Subcutaneous abdominal adipose tissue (tissue), 5 donors: ENCODE data around the gene SNX20.

Source experiments
- H3K27ac ChIP-seq: one replicate; pipeline ENCODE4 v1.7.0; 2013; ENCODE audit warnings: low read depth, mild to moderate bottlenecking, inconsistent platforms, low read length, moderate library complexity
- H3K27me3 ChIP-seq, 5 donors: one replicate each; pipeline ENCODE4 v1.7.0; 2013; ENCODE audit warnings: low read length in 5 of 5, inconsistent platforms in 1 of 5; ENCODE audit not compliant: control insufficient read depth in 5 of 5, insufficient read depth in 4 of 5
- H3K36me3 ChIP-seq, 5 donors: one replicate each; pipeline ENCODE4 v1.7.0; 2013; ENCODE audit warnings: low read length in 5 of 5; ENCODE audit not compliant: control insufficient read depth in 5 of 5, insufficient read depth in 5 of 5
- H3K4me1 ChIP-seq, 5 donors: one replicate each; pipeline ENCODE4 v1.7.0; 2013; ENCODE audit warnings: low read length in 5 of 5, mild to moderate bottlenecking in 3 of 5, moderate library complexity in 1 of 5; ENCODE audit not compliant: control insufficient read depth in 5 of 5, insufficient read depth in 5 of 5
- H3K4me3 ChIP-seq, 5 donors: one replicate each; pipeline ENCODE4 v1.7.0; 2013; ENCODE audit warnings: low read length in 5 of 5, low read depth in 1 of 5
- H3K9ac ChIP-seq, 5 donors: one replicate each; pipeline ENCODE4 v1.7.0; 2013; ENCODE audit warnings: low read length in 5 of 5, mild to moderate bottlenecking in 4 of 5, moderate library complexity in 3 of 5
- H3K9me3 ChIP-seq, 5 donors: one replicate each; pipeline ENCODE4 v1.7.0; 2013; ENCODE audit warnings: low read length in 5 of 5; ENCODE audit not compliant: control insufficient read depth in 5 of 5
- donor health status: healthy.
- donor health status: healthy.
- donor health status: healthy.
- donor health status: healthy.
- donor health status: healthy.

Gene SNX20

DNA sequence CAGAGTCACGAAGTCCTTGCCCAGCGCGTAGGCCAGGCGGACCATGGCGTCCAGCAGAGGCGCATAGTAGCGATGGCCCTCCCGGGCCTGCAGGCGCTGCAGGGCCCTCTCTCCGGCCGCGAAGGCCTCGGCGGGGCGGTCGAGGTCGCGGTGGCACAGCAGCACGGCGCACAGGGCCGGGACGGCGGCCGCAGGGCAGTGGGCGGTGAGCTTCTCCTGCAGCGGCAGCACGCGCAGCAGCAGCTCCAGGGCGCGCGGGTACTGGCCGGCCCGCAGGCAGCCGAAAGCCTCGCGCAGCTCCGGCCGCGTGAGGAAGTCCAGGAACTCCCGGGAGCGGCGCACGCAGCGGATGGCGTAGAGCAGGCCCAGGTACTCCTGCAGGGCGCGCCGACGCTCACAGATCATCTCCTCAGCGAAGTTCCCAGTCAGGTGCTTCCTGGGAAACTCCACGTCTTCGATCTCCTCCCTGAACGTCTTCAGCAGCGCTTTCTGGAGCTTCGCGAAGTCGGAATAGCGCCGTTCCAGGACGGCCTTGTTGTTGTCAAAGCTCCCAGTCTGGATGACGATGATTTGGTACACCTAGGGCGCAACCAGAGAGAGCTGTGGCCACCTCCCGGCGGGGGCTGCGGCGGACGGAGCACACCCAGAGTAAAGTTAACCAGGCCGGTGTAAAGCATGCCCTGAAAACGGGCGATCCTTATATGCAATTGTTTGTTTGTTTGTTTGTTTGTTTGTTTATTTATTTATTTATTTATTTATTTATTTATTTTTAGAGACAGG lies 7.4 kb downstream of the SNX20 start:
- peaks cover 0 to 20% (median 0%) of the 10 kb centered on the region in 5 donors for H3K36me3 ChIP-seq
- peaks cover 0 to 8% (median under 1%) of the 10 kb centered on the region in 5 donors for H3K4me1 ChIP-seq
- peaks cover 10 to 29% (median 23%) of the 10 kb centered on the region in 5 donors for H3K9me3 ChIP-seq
- H3K9ac ChIP-seq: no peak overlapping the region
- H3K27ac ChIP-seq: no peak overlapping the region
- H3K27me3 ChIP-seq: peaks cover 0 to 4% (median 2%) of the 10 kb centered on the region in 5 donors
- no peak overlapping the region for H3K4me3 ChIP-seq

DNA sequence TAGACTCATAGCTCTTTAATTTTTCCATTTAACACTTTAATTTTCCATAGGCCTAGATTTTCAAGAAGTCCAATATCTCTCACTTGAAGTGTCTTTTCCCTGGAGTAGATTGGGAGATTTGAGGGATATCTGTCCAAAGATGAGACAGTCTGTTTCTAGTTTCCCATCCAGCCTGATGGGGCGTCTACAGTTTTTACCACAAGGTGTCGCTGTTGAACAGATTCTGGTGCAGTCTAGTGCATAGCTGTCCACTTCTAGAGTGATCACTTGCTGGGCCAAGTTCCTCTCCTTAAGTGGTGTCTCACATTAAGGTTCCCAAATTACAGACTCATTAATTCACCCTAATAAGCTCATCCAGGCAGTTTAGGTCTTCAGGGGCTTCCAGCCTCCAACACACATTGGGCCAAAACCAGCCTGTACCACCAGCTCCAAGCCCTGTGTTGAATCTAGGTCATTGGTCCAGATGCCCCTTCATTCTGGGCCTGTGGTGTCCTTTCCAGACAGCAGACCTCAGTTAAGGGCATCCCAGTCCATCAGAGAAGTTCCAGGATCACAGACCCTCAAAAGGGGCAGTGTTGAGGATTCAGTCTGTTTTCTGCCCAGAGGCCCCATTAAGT lies 9.4 kb downstream of the SNX20 start:
- peaks cover 0 to 23% (median 3%) of the 10 kb centered on the region in 5 donors for H3K4me1 ChIP-seq
- H3K27me3 ChIP-seq: peaks cover 0 to 4% (median 2%) of the 10 kb centered on the region in 5 donors
- no peak overlapping the region for H3K9ac ChIP-seq
- H3K27ac ChIP-seq: no peak overlapping the region
- H3K9me3 ChIP-seq: peaks cover 10 to 29% (median 23%) of the 10 kb centered on the region in 5 donors
- peaks cover 0 to 20% (median 0%) of the 10 kb centered on the region in 5 donors for H3K36me3 ChIP-seq
- peak overlapping the region in 2 of 5 donors; percentile 10 to 18 for H3K4me3 ChIP-seq

GRCh38 chr16:50670476-50670875 lies 10.6 kb downstream of the SNX20 start:
- peaks cover 0 to 23% (median 3%) of the 10 kb centered on the region in 5 donors for H3K4me1 ChIP-seq
- H3K9ac ChIP-seq: no peak overlapping the region
- H3K36me3 ChIP-seq: peaks cover 0 to 13% (median 0%) of the 10 kb centered on the region in 5 donors
- H3K9me3 ChIP-seq: peaks cover 10 to 29% (median 23%) of the 10 kb centered on the region in 5 donors
- no peak overlapping the region for H3K27ac ChIP-seq
- peaks cover 0 to 4% (median 2%) of the 10 kb centered on the region in 5 donors for H3K27me3 ChIP-seq
- H3K4me3 ChIP-seq: no peak overlapping the region

GRCh38 chr16:50669741-50670140 lies 11.4 kb downstream of the SNX20 start:
- peaks cover 0 to 25% (median 8%) of the 10 kb centered on the region in 5 donors for H3K4me1 ChIP-seq
- peaks cover 10 to 29% (median 23%) of the 10 kb centered on the region in 5 donors for H3K9me3 ChIP-seq
- H3K27ac ChIP-seq: no peak overlapping the region
- H3K27me3 ChIP-seq: peaks cover 0 to 4% (median 0%) of the 10 kb centered on the region in 5 donors
- H3K9ac ChIP-seq: no peak overlapping the region
- H3K4me3 ChIP-seq: no peak overlapping the region
- H3K36me3 ChIP-seq: peaks cover 0 to 12% (median 0%) of the 10 kb centered on the region in 5 donors

GRCh38 chr16:50668368-50669008 lies 12.6 kb downstream of the SNX20 start:
- H3K36me3 ChIP-seq: peaks cover 0 to 3% (median 0%) of the 10 kb centered on the region in 5 donors
- no peak overlapping the region for H3K27ac ChIP-seq
- no peak overlapping the region for H3K9ac ChIP-seq
- no peak overlapping the region for H3K4me3 ChIP-seq
- H3K9me3 ChIP-seq: peaks cover 10 to 25% (median 18%) of the 10 kb centered on the region in 5 donors
- peaks cover 0 to 3% (median 0%) of the 10 kb centered on the region in 5 donors for H3K27me3 ChIP-seq
- H3K4me1 ChIP-seq: peaks cover 0 to 28% (median 8%) of the 10 kb centered on the region in 5 donors

DNA sequence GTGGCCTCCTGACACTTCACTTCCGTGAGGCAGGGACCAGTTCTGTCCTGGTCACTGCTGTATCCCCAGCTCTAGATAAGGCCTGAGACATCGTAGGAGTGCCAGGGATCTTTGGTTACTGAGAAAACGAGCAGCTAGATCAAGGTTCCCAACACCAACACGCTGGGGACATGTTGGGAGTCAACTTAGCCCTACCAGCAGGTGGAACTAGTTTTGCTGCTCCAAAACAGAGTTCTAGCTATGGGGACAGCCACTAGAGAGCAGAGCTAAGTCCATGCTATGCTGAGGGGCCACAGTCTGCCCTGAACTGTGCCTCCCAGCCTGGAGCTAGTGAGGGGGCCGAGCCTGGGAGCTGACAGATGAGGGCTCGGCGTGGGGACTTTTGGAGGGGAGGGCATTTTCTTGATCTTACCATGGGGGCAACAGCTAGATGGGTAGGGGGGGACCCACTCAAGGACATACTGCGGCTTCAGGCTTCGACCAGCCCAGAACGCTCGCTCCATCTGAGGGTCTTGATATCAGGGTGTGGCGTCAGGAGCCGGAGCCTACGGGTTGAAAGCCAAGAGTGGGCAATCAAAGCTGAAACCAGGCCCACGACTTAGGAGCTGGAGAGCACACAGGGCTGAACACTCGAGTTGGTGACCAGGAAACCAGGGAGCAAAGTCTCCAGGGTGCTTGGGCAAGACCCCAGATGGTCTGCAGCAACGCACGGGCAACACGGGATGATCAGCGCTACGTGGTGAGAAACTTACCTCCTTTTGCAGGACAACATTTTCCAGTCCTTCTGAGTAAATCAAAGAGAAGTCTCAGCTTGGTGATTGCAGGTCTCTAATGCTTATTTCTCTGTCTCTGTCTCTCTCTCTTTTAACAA lies 13.4 kb downstream of the SNX20 start:
- peaks cover 10 to 17% (median 12%) of the 10 kb centered on the region in 5 donors for H3K9me3 ChIP-seq
- H3K4me3 ChIP-seq: no peak overlapping the region
- no peaks in the 10 kb centered on the region for H3K36me3 ChIP-seq
- H3K9ac ChIP-seq: no peak overlapping the region
- H3K27me3 ChIP-seq: no peaks in the 10 kb centered on the region
- no peak overlapping the region for H3K27ac ChIP-seq
- peaks cover 0 to 28% (median 8%) of the 10 kb centered on the region in 5 donors for H3K4me1 ChIP-seq

DNA sequence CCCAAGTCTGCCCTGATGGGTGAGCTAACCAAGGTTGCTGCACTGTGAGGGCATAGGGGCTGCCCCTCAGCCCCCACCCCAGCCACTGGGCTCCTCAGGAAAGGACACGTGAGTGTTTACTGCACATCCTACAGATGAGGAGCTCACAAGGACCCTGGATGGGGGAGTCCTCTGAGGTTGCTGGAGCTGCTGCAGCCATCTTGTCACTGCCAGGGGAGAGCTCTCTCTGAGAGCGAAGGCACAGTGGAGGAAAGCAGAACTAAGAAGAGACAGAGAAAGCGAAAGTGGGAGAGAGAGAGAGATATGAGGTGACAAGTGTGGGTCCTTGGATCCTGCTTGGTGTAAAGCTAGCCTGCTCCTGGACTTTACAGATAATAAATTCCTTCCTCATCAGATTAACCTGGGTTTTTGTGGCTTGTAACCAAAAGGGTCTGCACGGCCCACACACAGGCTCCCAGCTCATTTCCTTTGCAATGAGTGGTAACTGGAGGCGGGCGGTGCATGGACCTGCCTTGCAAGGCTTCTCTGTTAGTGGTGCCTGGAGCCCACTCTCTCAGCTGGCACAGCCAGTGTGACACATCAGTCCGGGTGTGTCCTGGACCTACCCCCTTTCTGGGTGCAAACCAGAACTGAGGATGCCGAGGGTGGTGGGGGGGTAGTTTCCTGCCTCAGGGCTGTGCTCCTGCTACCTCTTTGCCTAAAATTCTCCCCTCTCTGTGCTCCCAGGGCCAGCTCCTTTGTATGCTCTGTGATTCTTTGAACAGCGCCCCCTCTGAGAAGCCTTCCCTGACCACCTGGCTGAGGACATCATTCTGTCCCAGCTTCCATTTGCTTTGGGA lies 14.2 kb downstream of the SNX20 start:
- Histone ChIP-seq H3K27ac (no peak overlapping the region), H3K27me3 (no peaks in the 10 kb centered on the region), H3K9ac (no peak overlapping the region), H3K4me3 (no peak overlapping the region), H3K4me1 (peaks cover 0 to 28% (median 8%) of the 10 kb centered on the region in 5 donors), H3K36me3 (no peaks in the 10 kb centered on the region), H3K9me3 (peaks cover 4 to 9% (median 6%) of the 10 kb centered on the region in 5 donors)

- peaks cover 0 to 29% (median 8%) of the 10 kb centered on the region in 5 donors for H3K4me1 ChIP-seq
- peak overlapping the region; percentile 77 for H3K27ac ChIP-seq
Measured at GRCh38 chr16:50665128-50665878, 15.8 kb downstream of the SNX20 start.

More at GRCh38 chr16:50665128-50665878, 15.8 kb downstream of the SNX20 start:
- no peaks in the 10 kb centered on the region for H3K36me3 ChIP-seq
- H3K9ac ChIP-seq: peak overlapping the region; percentile 26 to 77 (median 71)
- peak overlapping the region; percentile 62 to 76 (median 71) for H3K4me3 ChIP-seq
- H3K27me3 ChIP-seq: no peaks in the 10 kb centered on the region
- peaks cover 0 to 4% (median 0%) of the 10 kb centered on the region in 5 donors for H3K9me3 ChIP-seq
